ENCODE data around the gene GRN.

DNA sequence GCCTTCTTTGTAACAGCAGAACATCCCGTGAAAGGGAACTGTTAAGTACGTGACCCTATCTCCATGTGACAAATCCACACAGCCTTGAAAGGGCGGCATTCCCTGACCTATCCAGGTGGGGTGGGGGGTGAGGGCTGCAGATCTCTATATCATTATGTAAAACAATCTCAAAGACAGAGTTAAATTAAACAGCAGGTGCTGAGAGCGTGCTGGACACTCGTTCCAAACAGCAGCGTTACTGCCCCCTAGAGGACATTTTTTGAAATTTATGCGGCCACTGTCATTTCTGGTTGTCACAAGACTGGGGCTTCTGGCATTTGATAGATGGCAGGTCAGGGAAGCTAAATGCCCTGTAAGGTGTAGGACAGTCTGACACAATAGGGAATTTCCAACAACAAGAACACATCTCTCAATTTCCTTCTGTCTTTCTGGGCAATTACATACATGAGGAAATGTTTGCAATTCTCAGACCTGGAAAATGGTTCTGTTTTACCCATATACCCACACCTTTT, 13.8 kb upstream of the GRN start:
- TF ChIP-seq POLR2A (IDR thresholded peaks at IDR 0.05; ENCODE audit: low read length): no peak
- TF ChIP-seq, protein P1, sequence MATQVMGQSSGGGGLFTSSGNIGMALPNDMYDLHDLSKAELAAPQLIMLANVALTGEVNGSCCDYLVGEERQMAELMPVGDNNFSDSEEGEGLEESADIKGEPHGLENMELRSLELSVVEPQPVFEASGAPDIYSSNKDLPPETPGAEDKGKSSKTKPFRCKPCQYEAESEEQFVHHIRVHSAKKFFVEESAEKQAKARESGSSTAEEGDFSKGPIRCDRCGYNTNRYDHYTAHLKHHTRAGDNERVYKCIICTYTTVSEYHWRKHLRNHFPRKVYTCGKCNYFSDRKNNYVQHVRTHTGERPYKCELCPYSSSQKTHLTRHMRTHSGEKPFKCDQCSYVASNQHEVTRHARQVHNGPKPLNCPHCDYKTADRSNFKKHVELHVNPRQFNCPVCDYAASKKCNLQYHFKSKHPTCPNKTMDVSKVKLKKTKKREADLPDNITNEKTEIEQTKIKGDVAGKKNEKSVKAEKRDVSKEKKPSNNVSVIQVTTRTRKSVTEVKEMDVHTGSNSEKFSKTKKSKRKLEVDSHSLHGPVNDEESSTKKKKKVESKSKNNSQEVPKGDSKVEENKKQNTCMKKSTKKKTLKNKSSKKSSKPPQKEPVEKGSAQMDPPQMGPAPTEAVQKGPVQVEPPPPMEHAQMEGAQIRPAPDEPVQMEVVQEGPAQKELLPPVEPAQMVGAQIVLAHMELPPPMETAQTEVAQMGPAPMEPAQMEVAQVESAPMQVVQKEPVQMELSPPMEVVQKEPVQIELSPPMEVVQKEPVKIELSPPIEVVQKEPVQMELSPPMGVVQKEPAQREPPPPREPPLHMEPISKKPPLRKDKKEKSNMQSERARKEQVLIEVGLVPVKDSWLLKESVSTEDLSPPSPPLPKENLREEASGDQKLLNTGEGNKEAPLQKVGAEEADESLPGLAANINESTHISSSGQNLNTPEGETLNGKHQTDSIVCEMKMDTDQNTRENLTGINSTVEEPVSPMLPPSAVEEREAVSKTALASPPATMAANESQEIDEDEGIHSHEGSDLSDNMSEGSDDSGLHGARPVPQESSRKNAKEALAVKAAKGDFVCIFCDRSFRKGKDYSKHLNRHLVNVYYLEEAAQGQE (IDR thresholded peaks at IDR 0.05): no peak
- no peak for TF ChIP-seq HOXA7 (CRISPR knock-in tag; IDR thresholded peaks at IDR 0.05)

Measured in A549 (cell line).